ENCODE data around the gene PGP.

Gene PGP

DNA sequence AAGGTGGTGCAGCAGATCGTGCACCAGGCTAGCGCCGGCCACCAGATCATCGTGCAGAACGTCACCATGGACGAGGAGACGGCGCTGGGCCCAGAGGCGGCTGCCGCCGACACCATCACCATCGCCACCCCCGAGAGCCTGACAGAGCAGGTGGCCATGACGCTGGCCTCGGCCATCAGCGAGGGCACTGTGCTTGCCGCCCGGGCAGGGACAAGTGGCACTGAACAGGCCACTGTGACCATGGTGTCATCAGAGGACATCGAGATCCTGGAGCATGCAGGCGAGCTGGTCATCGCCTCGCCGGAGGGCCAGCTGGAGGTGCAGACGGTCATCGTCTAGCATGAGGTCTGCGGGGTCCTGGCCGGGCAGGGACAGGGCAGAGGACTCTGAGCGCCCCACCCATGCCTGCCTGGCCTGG is 20.6 kb upstream of the PGP start:
- WGBS, result 97% methylated on average over 28 of the region's 28 CpGs
- no peak overlapping the region for H3K4me3 ChIP-seq (ENCODE audit: insufficient read depth in 1 of 2, low read depth in 1 of 2, low read length in 2 of 2)
- H2BK15ac ChIP-seq (ENCODE audit: low read depth, poor library complexity, severe bottlenecking), result no peak overlapping the region
- H2BK12ac ChIP-seq (ENCODE audit: low read length in 2 of 2), result no peak overlapping the region
- H3K23ac ChIP-seq (ENCODE audit: low read length in 2 of 2), result no peak overlapping the region
- no peak overlapping the region for H3K9ac ChIP-seq (ENCODE audit: low read length)
- peaks cover 11% of the 10 kb centered on the region for H3K79me1 ChIP-seq (replicated peaks; ENCODE audit: low read length, poor library complexity, severe bottlenecking)
- no peak for DNase-seq
- no peak overlapping the region for H3K27ac ChIP-seq (ENCODE audit: low read length, poor library complexity, severe bottlenecking)
- no peaks in the 10 kb centered on the region for H3K9me3 ChIP-seq (ENCODE audit: control insufficient read depth, low read length)
- no peak overlapping the region for H3K18ac ChIP-seq (ENCODE audit: low read depth in 1 of 2, low read length in 2 of 2)
- peaks cover 56 to 94% of the 10 kb centered on the region in 2 experiments for H3K36me3 ChIP-seq (ENCODE audit: control insufficient read depth in 1 of 2, insufficient read depth in 2 of 2, low read depth in 1 of 2, low read length in 2 of 2)
- no peak overlapping the region for H4K91ac ChIP-seq (ENCODE audit: low read length)
- no peak overlapping the region for H3K4me2 ChIP-seq (ENCODE audit: low read length, poor library complexity, severe bottlenecking)
- no peak overlapping the region for H2AK5ac ChIP-seq (ENCODE audit: low read length, severe bottlenecking)
- H3K27me3 ChIP-seq (ENCODE audit: control insufficient read depth in 1 of 2, insufficient read depth in 1 of 2, low read length in 2 of 2), result peaks cover 3 to 18% of the 10 kb centered on the region in 2 experiments
- no peak overlapping the region for H2BK5ac ChIP-seq (ENCODE audit: low read depth, low read length, poor library complexity, severe bottlenecking)
- H3K4me1 ChIP-seq (ENCODE audit: control insufficient read depth, insufficient read depth, low read depth, low read length), result peaks cover 26% of the 10 kb centered on the region
- H3K14ac ChIP-seq (ENCODE audit: low read length in 2 of 2), result no peak overlapping the region
- no peak overlapping the region for H4K8ac ChIP-seq (ENCODE audit: low read length)
- no peak overlapping the region for H2BK120ac ChIP-seq (ENCODE audit: low read depth, low read length)
- no peak overlapping the region for H3K4ac ChIP-seq (ENCODE audit: low read depth in 1 of 2, low read length in 2 of 2)
- H2AFZ ChIP-seq (ENCODE audit: low read depth, low read length), result no peak overlapping the region

DNA sequence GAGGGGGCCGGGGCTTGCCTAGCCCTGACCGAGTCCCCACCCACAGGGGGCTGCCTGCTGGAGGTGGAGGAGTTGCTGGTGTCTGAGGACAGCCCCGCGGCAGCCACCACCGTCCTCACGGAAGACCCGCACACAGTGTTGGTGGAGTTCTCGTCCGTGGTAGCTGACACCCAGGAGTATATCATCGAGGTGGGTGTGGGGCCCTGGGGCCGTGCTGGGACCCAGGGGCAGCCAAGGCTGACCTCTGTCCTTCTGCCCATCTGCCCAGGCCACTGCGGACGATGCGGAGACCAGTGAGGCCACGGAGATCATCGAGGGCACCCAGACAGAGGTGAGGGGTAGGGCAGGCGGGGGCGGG is 20.2 kb upstream of the PGP start:
- Histone ChIP-seq H3K9me3 (ENCODE audit: control insufficient read depth, low read length) (no peaks in the 10 kb centered on the region), H2AK5ac (ENCODE audit: low read length, severe bottlenecking) (no peak overlapping the region), H4K91ac (ENCODE audit: low read length) (no peak overlapping the region), H2BK5ac (ENCODE audit: low read depth, low read length, poor library complexity, severe bottlenecking) (no peak overlapping the region), H2BK15ac (ENCODE audit: low read depth, poor library complexity, severe bottlenecking) (no peak overlapping the region), H3K4me3 (ENCODE audit: insufficient read depth in 1 of 2, low read depth in 1 of 2, low read length in 2 of 2) (no peak overlapping the region), H3K23ac (ENCODE audit: low read length in 2 of 2) (no peak overlapping the region), H3K36me3 (ENCODE audit: control insufficient read depth in 1 of 2, insufficient read depth in 2 of 2, low read depth in 1 of 2, low read length in 2 of 2) (peaks cover 59 to 96% of the 10 kb centered on the region in 2 experiments), H3K4ac (ENCODE audit: low read depth in 1 of 2, low read length in 2 of 2) (no peak overlapping the region), H2AFZ (ENCODE audit: low read depth, low read length) (no peak overlapping the region), H3K9ac (ENCODE audit: low read length) (no peak overlapping the region), H2BK120ac (ENCODE audit: low read depth, low read length) (no peak overlapping the region), H2BK12ac (ENCODE audit: low read length in 2 of 2) (no peak overlapping the region), H3K4me1 (ENCODE audit: control insufficient read depth, insufficient read depth, low read depth, low read length) (peaks cover 27% of the 10 kb centered on the region), H3K27ac (ENCODE audit: low read length, poor library complexity, severe bottlenecking) (no peak overlapping the region), H3K18ac (ENCODE audit: low read depth in 1 of 2, low read length in 2 of 2) (no peak overlapping the region), H3K4me2 (ENCODE audit: low read length, poor library complexity, severe bottlenecking) (no peak overlapping the region), H3K27me3 (ENCODE audit: control insufficient read depth in 1 of 2, insufficient read depth in 1 of 2, low read length in 2 of 2) (peaks cover 3 to 18% of the 10 kb centered on the region in 2 experiments), H4K8ac (ENCODE audit: low read length) (no peak overlapping the region), H3K79me1 (replicated peaks; ENCODE audit: low read length, poor library complexity, severe bottlenecking) (peaks cover 15% of the 10 kb centered on the region), H3K14ac (ENCODE audit: low read length in 2 of 2) (no peak overlapping the region)
- WGBS, result 93% methylated on average over 16 of the region's 18 CpGs
- DNase-seq, result no peak

DNA sequence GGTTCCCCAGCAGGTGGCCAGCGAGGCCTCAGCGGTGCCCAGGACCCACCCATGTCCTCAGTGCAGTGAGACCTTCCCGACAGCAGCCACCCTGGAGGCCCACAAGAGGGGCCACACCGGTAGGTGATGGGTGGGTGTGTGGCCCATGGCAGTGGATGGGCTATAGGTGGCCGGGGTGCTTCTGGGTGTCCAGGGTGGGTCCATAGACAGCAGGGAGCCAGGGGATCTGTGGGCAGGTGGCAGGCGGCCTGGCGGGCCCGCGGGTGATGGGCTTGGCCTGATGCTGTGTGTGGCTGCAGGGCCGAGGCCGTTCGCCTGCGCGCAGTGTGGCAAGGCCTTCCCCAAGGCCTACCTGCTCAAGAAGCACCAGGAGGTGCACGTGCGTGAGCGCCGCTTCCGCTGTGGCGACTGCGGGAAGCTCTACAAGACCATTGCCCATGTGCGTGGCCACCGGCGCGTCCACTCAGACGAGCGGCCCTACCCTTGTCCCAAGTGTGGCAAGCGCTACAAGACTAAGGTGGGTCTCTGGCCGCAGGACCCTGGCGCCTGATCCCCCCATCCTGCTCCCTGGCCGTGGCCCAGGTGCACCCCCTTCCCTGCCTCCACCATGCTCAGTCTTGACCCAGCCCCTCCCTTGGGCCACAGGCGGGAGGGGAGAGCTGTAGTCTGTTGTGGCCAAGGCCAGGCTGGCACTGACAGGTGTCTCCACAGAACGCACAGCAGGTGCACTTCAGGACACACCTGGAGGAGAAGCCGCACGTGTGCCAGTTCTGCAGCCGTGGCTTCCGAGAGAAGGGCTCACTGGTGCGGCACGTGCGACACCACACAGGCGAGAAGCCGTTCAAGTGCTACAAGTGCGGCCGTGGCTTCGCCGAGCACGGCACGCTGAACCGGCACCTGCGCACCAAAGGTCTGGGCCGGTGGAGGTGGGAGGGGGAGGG is 19.5 kb upstream of the PGP start:
- Histone ChIP-seq H3K14ac (ENCODE audit: low read length in 2 of 2) (no peak overlapping the region), H3K18ac (ENCODE audit: low read depth in 1 of 2, low read length in 2 of 2) (no peak overlapping the region), H2BK12ac (ENCODE audit: low read length in 2 of 2) (no peak overlapping the region), H3K23ac (ENCODE audit: low read length in 2 of 2) (no peak overlapping the region), H3K4me3 (ENCODE audit: insufficient read depth in 1 of 2, low read depth in 1 of 2, low read length in 2 of 2) (no peak overlapping the region), H4K8ac (ENCODE audit: low read length) (no peak overlapping the region), H2BK120ac (ENCODE audit: low read depth, low read length) (no peak overlapping the region), H3K9ac (ENCODE audit: low read length) (no peak overlapping the region), H2BK15ac (ENCODE audit: low read depth, poor library complexity, severe bottlenecking) (no peak overlapping the region), H3K4ac (ENCODE audit: low read depth in 1 of 2, low read length in 2 of 2) (no peak overlapping the region), H3K36me3 (ENCODE audit: control insufficient read depth in 1 of 2, insufficient read depth in 2 of 2, low read depth in 1 of 2, low read length in 2 of 2) (peaks cover 62 to 97% of the 10 kb centered on the region in 2 experiments), H3K4me1 (ENCODE audit: control insufficient read depth, insufficient read depth, low read depth, low read length) (peaks cover 27% of the 10 kb centered on the region), H2BK5ac (ENCODE audit: low read depth, low read length, poor library complexity, severe bottlenecking) (no peak overlapping the region), H4K91ac (ENCODE audit: low read length) (no peak overlapping the region), H3K27me3 (ENCODE audit: control insufficient read depth in 1 of 2, insufficient read depth in 1 of 2, low read length in 2 of 2) (peaks cover 3 to 18% of the 10 kb centered on the region in 2 experiments), H3K79me1 (replicated peaks; ENCODE audit: low read length, poor library complexity, severe bottlenecking) (peaks cover 21% of the 10 kb centered on the region), H3K9me3 (ENCODE audit: control insufficient read depth, low read length) (no peaks in the 10 kb centered on the region), H3K27ac (ENCODE audit: low read length, poor library complexity, severe bottlenecking) (no peak overlapping the region), H2AK5ac (ENCODE audit: low read length, severe bottlenecking) (no peak overlapping the region), H2AFZ (ENCODE audit: low read depth, low read length) (no peak overlapping the region), H3K4me2 (ENCODE audit: low read length, poor library complexity, severe bottlenecking) (no peak overlapping the region)
- 97% methylated on average over 51 of the region's 51 CpGs for WGBS
- no peak for DNase-seq

DNA sequence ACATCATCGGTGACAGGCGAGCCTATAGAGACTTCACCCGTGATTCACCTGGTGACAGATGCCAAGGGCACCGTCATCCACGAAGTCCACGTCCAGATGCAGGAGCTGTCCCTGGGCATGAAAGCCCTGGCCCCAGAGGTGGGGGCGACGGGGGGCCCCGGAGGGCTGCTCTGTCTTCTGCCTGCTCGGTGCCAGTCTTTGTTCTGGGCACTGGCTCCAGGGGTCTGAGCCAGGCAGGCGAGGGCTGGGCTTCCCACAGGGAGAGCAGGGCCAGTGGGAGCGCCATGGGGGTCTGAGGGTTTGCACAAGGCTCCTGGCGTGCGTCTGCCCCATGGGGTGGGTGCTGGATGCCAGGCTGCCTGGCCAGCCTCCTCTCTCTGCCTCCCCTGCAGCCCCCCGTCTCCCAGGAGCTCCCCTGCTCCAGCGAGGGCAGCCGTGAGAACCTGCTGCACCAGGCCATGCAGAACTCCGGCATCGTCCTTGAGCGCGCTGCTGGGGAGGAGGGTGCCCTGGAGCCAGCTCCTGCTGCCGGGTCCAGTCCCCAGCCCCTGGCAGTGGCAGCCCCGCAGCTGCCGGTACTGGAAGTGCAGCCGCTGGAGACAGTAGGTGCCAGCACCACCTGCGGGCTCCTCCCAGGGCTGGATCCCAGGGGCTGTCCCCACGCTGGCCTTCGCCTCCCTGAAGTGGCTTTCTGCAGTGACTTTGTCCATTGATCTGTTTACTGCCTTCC is 18.6 kb upstream of the PGP start:
- DNase-seq, result no peak
- Histone ChIP-seq H3K14ac (ENCODE audit: low read length in 2 of 2) (no peak overlapping the region), H2AK5ac (ENCODE audit: low read length, severe bottlenecking) (no peak overlapping the region), H3K4me2 (ENCODE audit: low read length, poor library complexity, severe bottlenecking) (no peak overlapping the region), H3K9me3 (ENCODE audit: control insufficient read depth, low read length) (no peaks in the 10 kb centered on the region), H2BK15ac (ENCODE audit: low read depth, poor library complexity, severe bottlenecking) (no peak overlapping the region), H2AFZ (ENCODE audit: low read depth, low read length) (no peak overlapping the region), H3K27me3 (ENCODE audit: control insufficient read depth in 1 of 2, insufficient read depth in 1 of 2, low read length in 2 of 2) (peaks cover 3 to 18% of the 10 kb centered on the region in 2 experiments), H4K91ac (ENCODE audit: low read length) (no peak overlapping the region), H3K4ac (ENCODE audit: low read depth in 1 of 2, low read length in 2 of 2) (no peak overlapping the region), H2BK12ac (ENCODE audit: low read length in 2 of 2) (no peak overlapping the region), H3K18ac (ENCODE audit: low read depth in 1 of 2, low read length in 2 of 2) (no peak overlapping the region), H3K79me1 (replicated peaks; ENCODE audit: low read length, poor library complexity, severe bottlenecking) (peaks cover 30% of the 10 kb centered on the region), H3K27ac (ENCODE audit: low read length, poor library complexity, severe bottlenecking) (no peak overlapping the region), H3K4me1 (ENCODE audit: control insufficient read depth, insufficient read depth, low read depth, low read length) (peaks cover 27% of the 10 kb centered on the region), H3K4me3 (ENCODE audit: insufficient read depth in 1 of 2, low read depth in 1 of 2, low read length in 2 of 2) (no peak overlapping the region), H3K36me3 (ENCODE audit: control insufficient read depth in 1 of 2, insufficient read depth in 2 of 2, low read depth in 1 of 2, low read length in 2 of 2) (peaks cover 69 to 100% of the 10 kb centered on the region in 2 experiments), H3K23ac (ENCODE audit: low read length in 2 of 2) (no peak overlapping the region), H3K9ac (ENCODE audit: low read length) (no peak overlapping the region), H2BK5ac (ENCODE audit: low read depth, low read length, poor library complexity, severe bottlenecking) (no peak overlapping the region), H4K8ac (ENCODE audit: low read length) (no peak overlapping the region), H2BK120ac (ENCODE audit: low read depth, low read length) (no peak overlapping the region)
- WGBS, result 96% methylated on average over 28 of the region's 28 CpGs

Measured in mesenchymal stem cell (in vitro differentiated cells and primary cell).